ENCODE measurements around the gene DMXL1.

DNA sequence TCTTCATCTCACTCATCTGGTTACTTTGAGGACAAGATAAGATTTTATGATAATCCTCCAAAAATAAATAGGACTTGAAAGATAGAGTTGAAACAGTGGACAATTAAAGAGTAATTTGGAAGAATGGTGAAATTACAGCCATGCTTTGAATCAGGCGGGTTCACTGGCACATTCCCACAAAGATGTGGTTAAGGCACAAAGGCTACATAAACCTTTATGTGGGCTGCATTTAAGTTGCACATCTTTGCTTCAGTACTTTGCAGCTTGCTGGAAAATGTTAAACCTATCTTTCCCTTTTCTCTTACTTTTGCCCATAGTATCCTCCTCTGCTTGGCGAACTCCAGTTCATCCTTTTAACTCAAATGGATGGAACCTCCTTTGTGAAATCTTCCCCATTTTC is 192.8 kb downstream of the DMXL1 start:
- TF ChIP-seq, protein P1, sequence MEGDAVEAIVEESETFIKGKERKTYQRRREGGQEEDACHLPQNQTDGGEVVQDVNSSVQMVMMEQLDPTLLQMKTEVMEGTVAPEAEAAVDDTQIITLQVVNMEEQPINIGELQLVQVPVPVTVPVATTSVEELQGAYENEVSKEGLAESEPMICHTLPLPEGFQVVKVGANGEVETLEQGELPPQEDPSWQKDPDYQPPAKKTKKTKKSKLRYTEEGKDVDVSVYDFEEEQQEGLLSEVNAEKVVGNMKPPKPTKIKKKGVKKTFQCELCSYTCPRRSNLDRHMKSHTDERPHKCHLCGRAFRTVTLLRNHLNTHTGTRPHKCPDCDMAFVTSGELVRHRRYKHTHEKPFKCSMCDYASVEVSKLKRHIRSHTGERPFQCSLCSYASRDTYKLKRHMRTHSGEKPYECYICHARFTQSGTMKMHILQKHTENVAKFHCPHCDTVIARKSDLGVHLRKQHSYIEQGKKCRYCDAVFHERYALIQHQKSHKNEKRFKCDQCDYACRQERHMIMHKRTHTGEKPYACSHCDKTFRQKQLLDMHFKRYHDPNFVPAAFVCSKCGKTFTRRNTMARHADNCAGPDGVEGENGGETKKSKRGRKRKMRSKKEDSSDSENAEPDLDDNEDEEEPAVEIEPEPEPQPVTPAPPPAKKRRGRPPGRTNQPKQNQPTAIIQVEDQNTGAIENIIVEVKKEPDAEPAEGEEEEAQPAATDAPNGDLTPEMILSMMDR (IDR thresholded peaks at IDR 0.05): no peak
- TF ChIP-seq POLR2A (IDR thresholded peaks at IDR 0.05): no peak
- TF ChIP-seq POLR2AphosphoS5 (IDR thresholded peaks at IDR 0.05): no peak
